PC-3 (cell line): Measurements from ENCODE around the gene HPCA. TPM values are rescaled to one million over a fixed set of nuclear protein-coding genes. Genes with fewer than 3 reads are reported as not detected.
"Not testable (repeated sequence)": the region's sequence is repeated elsewhere in the genome, so short reads cannot be mapped to it uniquely, and the experiment has no call there.

Experiments
- ATAC-seq: fragments of 200-7000 bp; cut with Tn5 transposase; 2 replicates; pipeline ENCODE4 v1.9.1; 2020; ENCODE audit warnings: mild to moderate bottlenecking, moderate library complexity
- BruUV-seq: library from RNA; stranded (reverse); fragments of 400-500 nt; replicated peaks from 2 replicates; lab custom pipeline; 2021; lab: Mats Ljungman, UMichigan
- CTCF ChIA-PET: fragments of 300-600 bp; sonication (Branson Sonifier 250); formaldehyde crosslinking; loops from one replicate; lab custom pipeline; 2022; ENCODE audit warnings: antibody characterized with exemption; lab: Charles Lee
- POLR2A ChIA-PET: fragments of 300-600 bp; sonication (Branson Sonifier 250); formaldehyde crosslinking; loops from one replicate; lab custom pipeline; 2022; ENCODE audit warnings: antibody characterized with exemption; ENCODE audit not compliant: unreplicated experiment; lab: Charles Lee
- DNase-seq: peaks from one replicate; pipeline ENCODE4 v3.0.0-alpha.2; 2015
- H2AFZ ChIP-seq: fragments of 300-600 bp; sonication (generic); 2 replicates; pipeline ENCODE4 v1.6.0; 2016; ENCODE audit warnings: antibody characterized with exemption, low read length
- H3F3A ChIP-seq: fragments of 300-600 bp; sonication (generic); one replicate; pipeline ENCODE4 v1.6.0; 2017; ENCODE audit warnings: antibody characterized with exemption, low read length, control low read depth, mild to moderate bottlenecking; ENCODE audit not compliant: unreplicated experiment
- H3K27ac ChIP-seq: fragments of 300-600 bp; sonication (generic); 2 replicates; pipeline ENCODE4 v1.5.1; 2016; ENCODE audit warnings: mild to moderate bottlenecking, low read length
- H3K27me3 ChIP-seq: fragments of 300-600 bp; sonication (generic); 2 replicates; pipeline ENCODE4 v1.6.1; 2016; ENCODE audit warnings: low read length, mixed read lengths
- H3K36me3 ChIP-seq: fragments of 300-600 bp; sonication (generic); 2 replicates; pipeline ENCODE4 v1.6.1; 2016; ENCODE audit warnings: low read depth, mixed run types, low read length, mixed read lengths
- H3K4me1 ChIP-seq: fragments of 300-600 bp; sonication (generic); 2 replicates; pipeline ENCODE4 v1.5.1; 2016; ENCODE audit warnings: low read length; ENCODE audit not compliant: insufficient read depth
- H3K4me2 ChIP-seq: fragments of 300-600 bp; sonication (generic); 2 replicates; pipeline ENCODE4 v1.6.0; 2016; ENCODE audit warnings: low read length
- H3K4me3 ChIP-seq: fragments of 300-600 bp; sonication (generic); 2 replicates; pipeline ENCODE4 v1.5.1; 2016; ENCODE audit warnings: mild to moderate bottlenecking, low read length, mixed read lengths
- H3K79me2 ChIP-seq: fragments of 300-600 bp; sonication (generic); 2 replicates; pipeline ENCODE4 v1.6.1; 2017; ENCODE audit warnings: low read length, mixed read lengths
- H3K9ac ChIP-seq: fragments of 300-600 bp; sonication (generic); 2 replicates; pipeline ENCODE4 v1.6.0; 2016; ENCODE audit warnings: mild to moderate bottlenecking, low read length
- H3K9me2 ChIP-seq: fragments of 300-600 bp; sonication (generic); replicated peaks from 2 replicates; pipeline ENCODE4 v1.6.1; 2016; ENCODE audit warnings: mixed run types, low read length, mixed read lengths
- H3K9me3 ChIP-seq: fragments of 300-600 bp; sonication (generic); 2 replicates; pipeline ENCODE4 v1.6.1; 2016; ENCODE audit warnings: low read length, mixed read lengths
- H4K20me1 ChIP-seq: fragments of 300-600 bp; sonication (generic); 2 replicates; pipeline ENCODE4 v1.6.1; 2016; ENCODE audit warnings: low read length, mixed read lengths
- CTCF ChIP-seq: fragments of 300-600 bp; sonication (generic); conservative IDR thresholded peaks from 2 replicates; pipeline ENCODE4 v1.5.1; 2017; ENCODE audit warnings: antibody characterized with exemption, low read depth, mild to moderate bottlenecking, low read length
- EZH2 ChIP-seq: fragments of 300-600 bp; sonication (generic); IDR thresholded peaks from one replicate; pipeline ENCODE4 v1.6.1; 2017; ENCODE audit warnings: antibody characterized with exemption, mild to moderate bottlenecking, low read length; ENCODE audit not compliant: unreplicated experiment
- EZH2phosphoT487 ChIP-seq: fragments of 300-600 bp; sonication (generic); IDR thresholded peaks from 2 replicates; pipeline ENCODE4 v1.6.1; 2018; ENCODE audit warnings: mild to moderate bottlenecking, antibody characterized with exemption, low read length, borderline replicate concordance
- intact Hi-C: fragments of 100-400 bp; cut with micrococcal nuclease; formaldehyde crosslinking; loops from 2 replicates; pipeline ENCODE4 v1.9.0; 2023
- total RNA-seq: library from RNA; depleted of rRNA; stranded (reverse); fragments of >200 nt; gene quantifications from 2 replicates; pipeline ENCODE4 v1.2.3, GENCODE V29; 2014

Gene HPCA
- total RNA-seq, 1 experiment from 2014 or later: not detected

GRCh38 chr1:32902535-32902920 is 16.2 kb downstream of the HPCA start:
- no peak for TF ChIP-seq CTCF
- no peak for TF ChIP-seq EZH2
- no peak for TF ChIP-seq EZH2phosphoT487
- CTCF ChIA-PET: no interaction called here

GRCh38 chr1:32903991-32904785 is 17.9 kb downstream of the HPCA start:
- ATAC-seq: no peak
- TF ChIP-seq EZH2 (no peak), EZH2phosphoT487 (no peak), CTCF (no peak)
- POLR2A ChIA-PET: no interaction called here
- no peak for DNase-seq
- Histone ChIP-seq H2AFZ (no peak overlapping the region), H3K27me3 (no peaks in the 10 kb centered on the region), H3K4me3 (no peak overlapping the region), H4K20me1 (no peaks in the 10 kb centered on the region), H3K36me3 (no peaks in the 10 kb centered on the region), H3F3A (no peaks in the 10 kb centered on the region), H3K9me2 (no peaks in the 10 kb centered on the region), H3K4me1 (peaks cover 10% of the 10 kb centered on the region), H3K9me3 (no peaks in the 10 kb centered on the region), H3K4me2 (no peak overlapping the region), H3K9ac (no peak overlapping the region), H3K27ac (no peak overlapping the region), H3K79me2 (peaks cover 13% of the 10 kb centered on the region)
- CTCF ChIA-PET: no interaction called here
- intact Hi-C loops: no loop called here
- BruUV-seq: no TSS peak

More at GRCh38 chr1:32902535-32902920, 16.2 kb downstream of the HPCA start:
- POLR2A ChIA-PET: no interaction called here
- intact Hi-C loops: no loop called here
- Histone ChIP-seq H3K9me2 (no peaks in the 10 kb centered on the region), H3K27ac (no peak overlapping the region), H3K9ac (no peak overlapping the region), H3K79me2 (peaks cover 13% of the 10 kb centered on the region), H3K9me3 (no peaks in the 10 kb centered on the region), H3K4me1 (peaks cover 10% of the 10 kb centered on the region), H2AFZ (no peak overlapping the region), H3K4me3 (no peak overlapping the region), H3F3A (no peaks in the 10 kb centered on the region), H4K20me1 (no peaks in the 10 kb centered on the region), H3K27me3 (no peaks in the 10 kb centered on the region), H3K4me2 (no peak overlapping the region), H3K36me3 (no peaks in the 10 kb centered on the region)
- ATAC-seq (no peak), DNase-seq (no peak)
- no TSS peak for BruUV-seq

- DNase-seq (no peak), ATAC-seq (no peak)
- Histone ChIP-seq H3K9me2 (no peaks in the 10 kb centered on the region), H3K36me3 (no peaks in the 10 kb centered on the region), H3K27me3 (no peaks in the 10 kb centered on the region), H3K27ac (no peak overlapping the region), H3K4me2 (no peak overlapping the region), H3K79me2 (peaks cover 11% of the 10 kb centered on the region), H3K4me3 (no peak overlapping the region), H2AFZ (no peak overlapping the region), H3K4me1 (peaks cover 10% of the 10 kb centered on the region), H3K9ac (no peak overlapping the region), H4K20me1 (no peaks in the 10 kb centered on the region), H3K9me3 (no peaks in the 10 kb centered on the region), H3F3A (no peaks in the 10 kb centered on the region)
- ChIA-PET CTCF (no interaction called here), POLR2A (no interaction called here)
- intact Hi-C loops: no loop called here
- no peak for TF ChIP-seq EZH2
- no peak for TF ChIP-seq CTCF
- no peak for TF ChIP-seq EZH2phosphoT487
- no TSS peak for BruUV-seq
Measured at GRCh38 chr1:32904797-32905196, 18.5 kb downstream of the HPCA start.

GRCh38 chr1:32905588-32905987 is 19.3 kb downstream of the HPCA start:
- H3K27ac ChIP-seq, H3K36me3 ChIP-seq, H3K79me2 ChIP-seq, intact Hi-C loops, BruUV-seq, H3K9ac ChIP-seq, H3F3A ChIP-seq, H2AFZ ChIP-seq, H3K4me2 ChIP-seq, H3K9me2 ChIP-seq, H3K27me3 ChIP-seq, H4K20me1 ChIP-seq, ATAC-seq, POLR2A ChIA-PET, DNase-seq, H3K4me1 ChIP-seq, H3K9me3 ChIP-seq, CTCF ChIA-PET, H3K4me3 ChIP-seq: not testable (repeated sequence)
